DMS 273 treated with DMSO at 0.1 percent for 48 hours (cell line): ENCODE measurements around the gene LGR4.

Experiments used
- DNase-seq: peaks from one replicate; lab custom pipeline; 2025; lab: John Stamatoyannopoulos, UW

The LGR4 gene

DNA sequence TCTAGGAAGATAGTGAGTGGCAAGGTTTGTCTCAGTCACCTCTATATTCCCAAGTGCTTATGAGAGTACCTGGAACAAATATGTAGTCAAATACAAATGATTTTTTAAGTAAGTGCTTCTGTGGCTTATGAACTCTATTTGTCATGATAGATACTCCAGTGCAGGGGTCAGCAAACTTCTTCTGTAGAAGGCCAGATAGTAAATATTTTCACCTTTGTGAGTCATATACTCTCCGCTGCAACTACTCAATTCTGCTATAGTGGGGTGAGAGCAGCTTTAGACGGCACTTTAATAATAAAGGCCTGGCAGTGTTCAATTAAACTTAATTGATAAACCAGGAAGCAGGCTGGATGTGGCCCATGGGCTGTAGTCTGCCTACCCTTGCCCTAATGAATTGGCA is 97.2 kb downstream of the LGR4 start:
- no peak for DNase-seq

DNA sequence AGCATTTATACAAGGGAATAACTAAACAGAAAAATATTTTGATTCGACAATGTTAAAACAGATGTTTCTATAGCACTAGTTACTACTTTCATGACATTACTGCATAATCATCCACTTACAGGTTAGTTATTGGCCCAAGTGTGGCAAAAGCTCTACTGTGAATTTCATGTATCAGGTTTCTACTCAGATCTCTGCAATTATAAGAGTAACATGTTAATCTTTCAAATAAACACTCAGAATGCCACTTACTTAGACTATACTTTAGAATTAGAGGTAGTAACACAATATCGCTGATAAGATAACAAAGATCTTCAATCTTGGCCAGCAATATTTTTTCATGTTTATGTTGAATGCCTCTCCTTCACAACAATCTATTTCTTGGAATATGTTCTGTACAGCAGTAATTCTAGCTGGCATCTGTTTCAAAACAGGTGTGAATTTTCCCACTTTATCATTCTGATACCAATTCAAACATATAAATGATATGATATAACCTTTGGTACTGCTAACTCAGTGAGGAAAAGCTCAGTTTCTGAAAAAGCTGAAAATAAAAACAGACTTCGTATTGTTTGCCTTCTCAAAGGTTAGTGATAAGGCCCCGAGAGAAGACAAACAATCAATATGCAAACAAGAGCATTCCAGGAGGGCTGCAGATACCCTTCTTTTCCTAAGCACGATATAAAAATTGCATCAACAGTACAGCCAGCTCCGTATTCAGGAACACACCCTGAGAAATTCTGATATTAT is 98.6 kb downstream of the LGR4 start:
- DNase-seq: no peak

DNA sequence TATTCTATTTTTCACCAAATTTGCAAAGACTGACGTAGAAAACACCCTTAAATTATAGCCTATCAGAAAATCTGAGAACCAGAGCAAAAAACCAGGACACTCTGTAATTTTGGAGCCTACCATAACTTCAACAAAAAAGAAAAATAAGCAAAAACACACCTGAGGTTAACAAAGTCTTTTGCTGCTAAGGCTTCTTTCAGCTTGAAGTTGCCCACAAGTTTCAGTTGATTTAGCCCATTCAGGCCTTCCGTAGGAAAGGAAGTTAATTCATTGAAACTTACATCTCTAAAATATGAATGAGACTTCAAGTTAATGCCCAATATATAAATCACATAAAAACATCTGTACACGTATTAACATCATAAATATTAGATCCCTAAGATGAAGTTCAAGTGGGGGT is 99.2 kb downstream of the LGR4 start:
- DNase-seq: no peak

DNA sequence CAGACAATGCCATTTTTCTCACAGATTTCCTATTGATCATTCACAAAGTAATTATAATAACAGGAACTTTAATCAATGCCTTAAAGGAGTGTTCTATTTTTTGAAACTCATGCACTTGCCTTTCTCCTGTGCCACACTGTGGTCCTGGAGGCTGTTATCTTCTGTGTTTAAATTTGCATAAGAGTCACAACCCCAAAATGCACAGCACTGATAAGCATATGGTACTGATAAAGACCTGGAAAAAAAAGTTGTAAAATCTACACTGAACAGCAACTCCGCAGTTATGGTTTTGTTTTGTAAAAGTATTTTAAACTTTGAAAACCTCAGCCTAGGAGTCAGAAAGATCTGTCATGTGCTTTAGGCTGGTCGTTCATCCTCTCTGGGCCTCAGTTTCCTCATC is 100.4 kb downstream of the LGR4 start:
- DNase-seq: no peak

DNA sequence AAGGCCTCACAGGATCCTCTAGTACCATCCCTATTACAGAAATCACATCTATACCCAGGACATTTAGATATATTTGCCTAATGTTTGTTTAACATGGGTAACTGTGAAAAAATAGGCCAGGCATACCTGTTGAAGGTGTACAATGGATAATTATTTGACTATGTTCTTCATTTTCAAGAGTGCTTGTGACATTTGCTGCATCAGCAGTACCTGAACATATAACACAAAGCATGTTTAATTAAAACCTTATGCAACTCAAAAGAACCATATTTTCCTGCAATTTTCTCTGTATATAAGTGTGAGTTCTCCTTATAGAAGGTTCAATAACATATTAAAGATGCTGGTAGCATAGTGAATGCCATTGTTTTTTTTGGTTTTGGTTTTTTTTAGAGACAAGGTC is 101.1 kb downstream of the LGR4 start:
- DNase-seq: no peak

DNA sequence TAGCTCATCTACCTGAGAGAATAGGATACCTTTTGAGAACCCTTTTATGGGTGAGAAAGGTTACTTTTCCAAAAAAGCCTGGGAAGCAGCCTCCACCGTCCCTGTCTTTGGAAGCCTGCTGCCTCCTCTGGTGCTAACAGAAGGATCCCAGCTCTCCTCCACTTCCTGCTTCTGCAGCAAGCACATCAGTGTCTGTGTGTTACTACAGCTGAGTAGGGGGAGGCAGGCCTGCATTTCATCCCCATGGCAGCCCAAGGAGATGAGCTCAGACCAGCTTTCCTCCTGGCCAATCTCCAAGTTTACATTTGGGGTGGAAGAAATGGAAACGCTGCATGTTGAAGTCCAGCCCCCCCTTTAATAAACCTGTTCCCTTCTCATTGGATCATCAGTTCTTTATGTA is 102.2 kb downstream of the LGR4 start:
- no peak for DNase-seq

DNA sequence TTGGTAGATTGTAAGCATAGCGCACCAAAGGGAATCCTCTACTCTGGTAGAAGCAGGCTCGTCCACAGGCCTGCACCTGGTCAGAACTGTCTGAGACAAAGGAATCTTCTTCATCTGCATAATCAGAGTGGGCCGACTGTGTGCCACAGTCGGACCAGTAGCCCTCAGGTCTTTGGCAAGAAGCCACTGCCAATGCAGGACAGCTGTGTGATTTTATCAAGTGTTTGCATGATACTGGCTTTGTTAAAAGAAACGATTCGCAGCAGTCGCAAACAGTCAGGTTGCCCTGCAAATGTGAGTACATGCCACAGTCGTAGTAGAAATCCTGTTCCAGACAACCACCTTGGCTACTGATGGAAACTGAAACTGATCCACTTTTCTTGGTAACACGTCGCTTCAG is 104.7 kb downstream of the LGR4 start:
- DNase-seq: no peak

DNA sequence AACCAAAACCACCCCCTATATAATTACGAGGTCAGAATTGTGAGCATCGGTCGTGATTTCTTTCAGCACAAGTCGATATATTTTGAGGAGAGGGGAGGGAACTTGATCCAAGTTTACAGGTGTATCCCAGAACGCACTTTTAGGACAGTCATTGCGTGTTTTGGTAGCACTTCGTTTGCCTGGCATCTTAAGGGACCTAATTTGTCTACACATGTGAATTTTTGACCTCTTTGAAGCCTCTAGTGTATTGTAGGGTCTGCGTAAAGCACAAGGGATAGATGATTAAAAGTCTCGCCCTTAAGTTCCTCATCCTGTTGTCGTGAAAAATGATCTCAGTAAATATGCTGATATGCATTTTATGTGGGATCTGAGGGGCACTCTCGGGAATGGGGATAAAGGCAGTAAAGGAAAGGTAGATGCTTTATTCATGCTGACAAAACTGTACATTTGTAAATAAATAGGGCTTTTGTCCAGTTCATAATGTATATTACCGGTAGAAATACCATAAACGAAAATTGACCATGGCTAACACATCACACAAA is 108.9 kb downstream of the LGR4 start:
- no peak for DNase-seq

DNA sequence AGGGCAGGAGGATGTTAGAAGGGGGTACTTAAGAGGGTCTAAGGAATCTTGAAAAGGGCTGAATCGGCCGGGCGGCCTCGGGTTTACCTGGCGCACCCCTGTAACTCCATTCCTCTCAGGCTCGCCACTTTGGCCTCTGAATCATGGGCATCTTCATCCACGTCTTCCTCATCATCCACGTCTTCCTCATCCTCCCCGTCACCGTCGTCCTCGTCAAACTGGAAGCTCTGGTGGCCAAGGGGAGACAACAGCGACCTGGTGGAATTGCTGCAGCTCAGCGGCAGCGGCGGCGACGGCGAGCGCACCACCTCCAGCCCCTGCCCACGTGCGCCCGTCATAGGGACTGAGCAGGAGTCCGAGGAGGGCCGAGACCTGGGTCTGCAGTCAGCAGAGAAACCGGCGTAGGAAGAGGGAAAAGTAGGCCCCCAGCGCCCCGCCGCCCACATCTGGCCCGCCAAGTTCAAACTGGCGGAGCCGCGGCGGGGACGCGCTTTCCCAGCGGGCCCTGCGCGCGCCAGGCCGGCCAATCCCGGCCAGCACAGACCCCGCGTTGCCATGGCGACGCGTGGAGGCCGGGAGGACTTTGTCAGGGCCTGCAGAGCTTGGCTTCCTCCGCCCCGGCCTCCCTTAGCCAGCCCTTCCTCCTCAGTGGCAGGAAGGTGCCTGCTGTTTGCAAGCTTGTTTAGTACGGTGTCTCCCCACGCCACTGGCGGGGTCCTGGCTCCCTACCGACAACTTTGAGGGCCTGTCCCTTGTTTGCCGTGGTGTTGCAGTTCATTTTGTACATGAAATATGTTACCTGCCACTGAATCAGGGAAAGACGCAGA is 109.6 kb downstream of the LGR4 start, which contains the start of gene CCDC34:
Gene CCDC34, minus strand, starts transcription at position 467 of the 827 bp plus-strand sequence. Its CDS starts 21 bp downstream, at position 446.
- DNase-seq: peak; percentile 42

DNA sequence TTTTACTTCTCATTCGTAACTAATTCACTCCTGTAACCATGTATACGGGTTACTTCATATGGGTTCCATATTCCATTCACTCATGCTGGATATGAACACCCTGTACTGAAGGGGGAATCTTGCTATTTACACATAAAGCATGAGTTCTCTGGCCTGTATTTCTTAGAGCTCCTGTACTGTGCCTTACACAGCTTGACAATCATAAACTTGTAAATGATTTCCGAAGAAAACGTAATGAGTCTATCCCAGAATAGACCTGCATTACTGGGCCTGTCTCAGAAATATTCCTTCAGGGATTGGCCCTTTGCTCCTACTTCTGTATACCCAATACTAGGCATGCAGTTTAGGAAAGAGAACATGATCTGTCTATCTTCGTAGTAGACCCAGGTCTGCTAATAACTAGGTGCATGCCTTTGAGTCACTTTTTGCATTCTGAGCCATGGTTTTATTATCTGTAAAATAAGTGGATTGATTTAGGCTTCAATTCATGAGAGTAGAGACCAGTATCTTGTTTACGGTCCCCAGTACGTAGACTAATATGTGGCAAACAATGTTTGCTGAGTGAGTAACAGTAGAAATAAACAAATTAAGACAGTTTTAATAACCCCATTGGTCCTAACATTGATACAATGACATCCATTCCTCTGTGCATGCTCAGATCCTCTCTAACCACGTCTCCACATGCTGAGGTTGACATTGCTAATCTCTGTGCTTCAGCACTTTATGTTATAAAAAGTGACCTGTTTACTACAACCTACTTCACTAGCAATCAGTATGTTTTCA is 110.8 kb downstream of the LGR4 start:
- DNase-seq: no peak

DNA sequence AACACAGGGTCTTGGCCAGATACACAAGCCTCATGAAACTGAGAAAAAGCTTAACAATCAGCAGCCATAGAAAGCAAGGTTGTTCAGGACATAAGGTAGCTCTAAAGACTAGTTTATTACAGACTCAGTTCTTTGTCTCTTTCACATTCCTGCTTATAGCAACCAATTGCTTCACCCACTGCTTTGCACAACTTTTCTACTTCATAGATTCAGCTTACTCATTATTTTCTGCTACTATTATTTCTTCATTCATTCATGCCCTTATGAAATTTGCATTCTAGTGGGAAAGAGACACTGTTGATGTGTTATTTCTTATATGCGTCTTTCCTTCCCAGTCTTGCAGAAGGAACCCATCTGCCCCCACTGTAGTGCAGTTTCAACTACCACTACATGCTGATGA is 114.3 kb downstream of the LGR4 start:
- no peak for DNase-seq

DNA sequence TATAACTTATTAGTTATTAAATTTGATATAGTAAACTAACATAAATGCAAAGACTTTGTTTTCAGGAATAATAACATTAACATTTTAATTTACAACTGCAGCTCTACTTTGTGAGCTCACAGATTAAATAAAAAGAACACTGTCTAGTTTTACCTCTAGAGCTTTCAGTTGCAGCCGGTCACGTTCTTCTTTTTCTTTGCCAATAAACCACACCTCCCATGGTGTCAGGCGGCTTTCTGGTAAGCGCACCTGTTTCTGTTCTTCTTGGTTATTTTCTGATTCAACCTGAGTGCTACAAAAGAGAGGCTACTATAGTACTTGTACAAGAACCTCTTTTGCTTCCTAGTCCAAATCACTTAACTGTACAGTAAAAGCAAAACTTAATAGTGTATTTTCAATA is 115.3 kb downstream of the LGR4 start:
- DNase-seq: no peak

DNA sequence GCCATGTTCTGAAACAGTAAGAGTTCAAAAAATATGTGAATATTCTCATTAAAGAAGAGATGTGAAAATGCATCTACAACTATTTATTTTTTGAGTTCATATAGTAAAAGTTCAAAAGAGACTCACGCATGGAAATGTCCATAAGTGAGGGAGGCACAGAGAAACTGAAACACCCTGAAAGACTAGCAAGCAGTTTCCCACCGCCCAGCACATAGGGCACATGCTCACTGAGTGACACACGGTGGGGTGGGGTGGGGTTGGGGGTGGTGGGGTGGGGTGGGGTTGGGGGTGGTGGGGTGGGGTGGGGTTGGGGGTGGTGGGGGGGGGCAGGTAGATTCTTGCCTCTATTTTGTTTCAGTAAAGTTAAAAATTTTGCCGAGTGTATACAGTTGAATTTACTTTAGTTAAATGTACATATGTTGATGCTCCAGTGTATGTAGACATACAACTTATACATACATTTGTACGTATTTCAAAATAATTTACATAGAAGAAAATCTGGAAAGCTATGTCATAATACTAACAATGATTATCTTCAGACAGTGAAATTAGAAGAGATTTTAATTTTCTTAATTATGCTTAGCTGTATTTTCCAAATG is 115.9 kb downstream of the LGR4 start:
- no peak for DNase-seq

DNA sequence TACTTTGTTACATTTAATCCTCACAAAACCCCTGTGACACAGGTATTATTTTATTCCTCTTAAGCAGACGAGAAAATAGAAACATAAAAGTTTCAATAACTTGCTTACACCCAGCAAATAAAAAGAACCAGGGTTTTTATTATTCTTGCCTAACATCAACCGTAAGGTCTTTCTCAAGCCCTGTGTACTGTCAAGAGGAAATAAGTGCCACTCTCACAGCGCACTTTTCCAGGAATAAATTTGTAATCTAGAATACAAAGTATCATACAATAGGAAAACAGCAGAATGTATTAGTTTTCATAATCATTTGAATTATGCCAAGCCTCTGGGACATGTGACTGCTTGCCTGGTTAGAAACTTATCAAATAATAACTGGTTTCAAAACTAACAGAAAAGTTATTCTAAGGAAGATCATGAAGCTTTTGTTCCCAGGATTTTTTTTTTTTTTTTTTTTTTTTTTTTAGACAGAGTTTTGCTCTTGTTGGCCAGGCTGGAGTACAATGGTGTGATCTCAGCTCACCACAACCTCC is 117.0 kb downstream of the LGR4 start:
- no peak for DNase-seq

DNA sequence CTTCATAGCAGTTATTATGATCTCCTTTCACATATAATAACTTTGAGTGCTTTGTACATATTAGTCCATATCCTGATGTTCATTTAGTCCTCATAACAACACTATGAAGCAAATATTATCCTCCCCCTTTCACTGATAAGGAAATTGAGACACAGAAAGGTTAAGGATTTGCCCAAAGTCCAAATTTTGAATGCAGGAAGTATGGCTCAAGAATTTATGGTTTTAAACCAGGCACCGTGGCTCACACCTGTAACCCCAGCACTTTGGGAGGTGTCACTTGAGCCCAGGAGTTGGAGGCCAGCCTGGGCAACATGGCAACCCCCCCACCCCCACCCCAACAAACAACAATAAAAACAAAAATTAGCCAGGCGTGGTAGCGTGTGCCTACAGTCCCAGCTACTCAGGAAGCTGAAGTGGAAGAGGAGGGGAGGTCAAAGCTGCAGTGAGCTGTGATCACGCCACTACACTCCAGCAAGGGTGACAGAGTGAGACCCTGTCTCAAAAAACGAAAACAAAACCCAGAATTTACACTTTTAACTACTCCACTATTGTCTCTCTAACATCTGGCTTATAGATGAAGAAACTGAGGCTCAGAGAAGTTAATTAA is 118.1 kb downstream of the LGR4 start:
- DNase-seq: no peak

DNA sequence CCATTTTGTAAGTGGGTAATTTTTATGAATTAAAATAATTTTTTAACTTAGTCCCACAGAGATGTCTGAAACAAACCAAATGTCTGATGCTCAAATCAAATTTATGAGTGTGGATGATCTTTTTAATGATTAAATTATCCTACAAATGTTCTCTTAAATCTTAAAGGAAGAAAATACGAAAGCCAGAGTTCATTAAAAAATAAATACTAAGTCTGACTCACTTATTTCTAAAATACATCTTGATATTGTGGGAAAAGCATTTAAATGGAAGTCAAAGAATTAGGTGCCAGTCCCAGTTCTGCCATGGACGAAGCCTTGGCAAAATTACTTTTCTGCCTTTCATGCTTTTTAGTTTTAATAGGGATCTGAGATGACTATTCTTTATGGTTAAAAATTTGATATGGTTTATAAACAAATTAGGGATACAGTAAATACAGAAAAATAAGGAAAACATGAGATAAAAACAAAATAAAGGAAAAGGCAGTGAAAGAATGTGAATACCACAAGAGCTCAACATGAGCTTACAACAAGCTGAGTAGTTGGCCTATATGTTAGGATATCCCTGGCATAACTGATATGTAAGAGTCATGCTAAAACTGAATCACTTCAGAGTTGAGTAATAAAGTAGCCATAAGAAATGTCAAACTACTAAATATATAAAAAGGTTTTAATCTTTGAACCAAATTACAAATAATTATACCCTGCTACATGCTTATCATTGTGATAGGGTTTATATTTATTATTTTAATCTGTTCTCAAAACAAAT is 118.8 kb downstream of the LGR4 start:
- no peak for DNase-seq

DNA sequence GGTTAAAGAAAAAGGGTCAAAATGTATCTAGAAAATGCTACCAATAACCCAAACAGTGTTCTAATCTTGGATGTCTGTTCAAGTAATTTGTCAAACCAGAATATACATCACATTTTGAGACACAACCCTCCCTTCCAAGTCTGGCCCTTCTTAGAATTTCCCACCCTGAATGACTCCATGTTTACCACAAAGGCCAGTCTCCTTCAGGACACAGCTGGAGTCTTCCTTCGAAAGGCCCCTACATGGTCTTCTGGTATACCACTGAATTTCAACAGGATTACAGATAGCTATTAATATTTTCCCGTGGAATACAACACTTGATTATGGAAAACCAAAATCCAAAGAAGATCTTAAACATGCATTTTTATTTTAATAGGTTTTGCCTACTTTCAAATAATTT is 119.8 kb downstream of the LGR4 start:
- no peak for DNase-seq

DNA sequence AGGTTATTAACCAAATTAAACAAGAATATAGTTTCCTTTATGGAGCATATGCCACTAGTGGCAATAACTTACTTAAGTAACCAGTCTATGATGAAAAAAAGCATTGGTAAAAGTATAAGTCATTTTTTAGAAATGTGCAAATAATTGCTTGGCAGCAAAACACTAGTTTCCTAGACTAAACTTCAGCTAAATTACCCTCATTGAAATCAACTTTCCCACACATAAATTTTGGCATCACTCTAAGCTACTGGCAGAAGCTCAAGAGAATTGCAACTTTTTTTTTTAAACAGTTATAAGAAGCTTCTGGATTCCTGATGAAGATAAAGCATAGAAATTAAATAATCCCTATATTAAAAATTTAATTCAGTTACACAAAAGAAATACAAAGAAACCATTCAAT is 122.1 kb downstream of the LGR4 start:
- no peak for DNase-seq

DNA sequence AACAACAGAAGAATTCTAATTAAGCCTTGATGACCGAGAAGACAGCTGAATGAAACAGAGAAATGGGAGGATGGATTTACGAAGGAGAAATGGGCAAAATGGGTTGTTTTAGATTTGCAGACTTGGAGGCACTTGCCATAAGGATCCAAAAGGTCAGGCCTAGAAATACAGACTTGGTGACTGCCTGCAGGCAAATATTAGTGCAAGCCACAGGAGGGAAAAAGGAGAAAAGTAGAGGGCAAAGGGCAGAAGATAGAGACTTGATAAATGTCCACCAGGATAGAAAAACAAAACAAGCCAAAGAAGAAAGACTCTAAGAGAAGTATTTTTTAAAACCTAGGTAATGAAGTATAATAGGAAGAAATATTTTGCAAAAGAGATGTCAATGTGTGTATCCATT is 122.7 kb downstream of the LGR4 start:
- no peak for DNase-seq

DNA sequence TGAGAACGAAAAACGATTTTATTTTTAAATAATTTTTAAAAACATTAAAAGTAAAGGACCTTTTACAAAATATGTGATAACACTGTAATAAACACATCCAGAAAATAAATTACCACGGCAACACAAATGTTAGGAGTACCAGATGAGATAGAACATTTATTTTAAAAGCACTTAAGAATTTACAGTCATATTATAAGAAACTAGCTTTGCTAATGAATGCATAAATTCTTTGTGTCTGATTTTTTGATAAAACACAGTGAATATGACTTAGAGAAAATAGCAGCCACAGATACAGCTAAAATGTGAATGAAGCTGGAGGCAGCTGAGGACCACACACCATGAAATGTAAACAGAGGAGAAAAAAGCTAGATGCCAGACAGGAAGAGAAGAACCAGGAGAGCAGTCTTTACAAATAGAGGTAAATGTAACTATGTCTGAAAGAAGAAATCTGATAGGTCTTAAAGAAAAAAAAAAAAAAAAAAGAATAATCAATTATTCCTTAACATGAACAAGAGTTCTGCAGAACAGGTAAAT is 124.2 kb downstream of the LGR4 start:
- DNase-seq: no peak
